ENCODE data around the gene ITGA11.

GRCh38 chr15:68463996-68464395 lies 32.0 kb upstream of the ITGA11 start:
- no peak for TF ChIP-seq POLR2A (IDR thresholded peaks at IDR 0.05; ENCODE audit: low read depth, low read length)
- no peak for TF ChIP-seq POLR2AphosphoS5 (IDR thresholded peaks at IDR 0.05; ENCODE audit: low read depth, low read length)
- TF ChIP-seq PAX5 (IDR thresholded peaks at IDR 0.05; ENCODE audit: insufficient read depth, low read length, severe bottlenecking) = no peak
- no peak for TF ChIP-seq TAF1 (IDR thresholded peaks at IDR 0.05; ENCODE audit: low read depth, low read length)

Measured in GM12891 (cell line).